K562 (cell line): ENCODE results near the gene KISS1R. TPM values are rescaled to one million over a fixed set of nuclear protein-coding genes. Genes with fewer than 3 reads are reported as not detected.

Source experiments
- BHLHE40 ChIP-seq: IDR thresholded peaks from 2 replicates; pipeline ENCODE4 v1.6.1; 2011; ENCODE audit warnings: low read length, improper control_type of control experiment
- HDAC6 ChIP-seq: IDR thresholded peaks from 2 replicates; pipeline ENCODE4 v1.6.1; 2012; ENCODE audit warnings: low read depth, mild to moderate bottlenecking, control low read depth, inconsistent platforms, low read length, moderate library complexity
- HMGN3 ChIP-seq: IDR thresholded peaks from 2 replicates; pipeline ENCODE4 v1.6.1; 2011; ENCODE audit warnings: borderline replicate concordance, low read depth, mild to moderate bottlenecking, mixed read lengths, low read length; ENCODE audit not compliant: insufficient read length; ENCODE audit errors: extremely low read depth
- MYC ChIP-seq, 2 experiments: fragments of 250-450 bp in 1 of 2; sonication (Bioruptor Pico) in 1 of 2; IDR thresholded peaks; 2 replicates each; pipeline versions ENCODE4 v1.5.1 to v1.6.1; 2012 to 2021; ENCODE audit warnings: low read depth in 2 of 2, borderline replicate concordance in 1 of 2, improper control_type of control experiment in 1 of 2, low read length in 1 of 2, mild to moderate bottlenecking in 1 of 2, moderate library complexity in 1 of 2
- RBFOX2 ChIP-seq: fragments of 200-400 bp; formaldehyde crosslinking; IDR thresholded peaks from 2 replicates; pipeline ENCODE4 v1.6.1; 2017; ENCODE audit warnings: low read depth, mild to moderate bottlenecking, low read length, moderate library complexity
- SMAD4 ChIP-seq: fragments of 250-450 bp; sonication (Bioruptor Pico); conservative IDR thresholded peaks from 2 replicates; pipeline ENCODE4 v1.8.0; 2021; ENCODE audit warnings: inconsistent platforms, mild to moderate bottlenecking, moderate library complexity
- SMARCA5 ChIP-seq: fragments of 450-650 bp; IDR thresholded peaks from 2 replicates; pipeline ENCODE4 v1.6.1; 2016
- ZNF277 ChIP-seq: fragments of 250-450 bp; sonication (Bioruptor Pico); IDR thresholded peaks from 2 replicates; pipeline ENCODE4 v1.8.0; 2022; ENCODE audit warnings: inconsistent platforms, mild to moderate bottlenecking, moderate library complexity, borderline replicate concordance
- polyA plus RNA-seq, 8 experiments: library from polyadenylated mRNA; depleted of rRNA in 4 of 8; stranded (reverse) in 5 of 8; unstranded in 3 of 8; fragments of >200 nt; fragmentation: Nextera tagmentation in 2 of 8; fragmentation: Illumina TruSeq in 1 of 8; extraction: Ambion mirVana in 2 of 8; extraction: Trizol in 1 of 8; gene quantifications; 2 replicates each; pipeline versions ENCODE4 v1.2.1 to v1.2.3, GENCODE V29; 2011 to 2014; ENCODE audit warnings: inconsistent platforms in 1 of 8, missing spikeins in 1 of 8
- total RNA-seq, 7 experiments: library from RNA; depleted of rRNA in 6 of 7; stranded (reverse); fragments of >200 nt in 6 of 7; fragmentation: Illumina TruSeq in 2 of 7; extraction: Trizol in 2 of 7; gene quantifications; 2 replicates each; pipeline versions ENCODE4 v1.2.1 to v1.2.3, GENCODE V29; 2011 to 2021; ENCODE audit warnings: low replicate concordance in 1 of 7
- TF ChIP-seq, protein P1 (sequence below): fragments of 450-650 bp; IDR thresholded peaks from 2 replicates; pipeline ENCODE4 v1.6.1; 2016; ENCODE audit warnings: mild to moderate bottlenecking, moderate library complexity
- TF ChIP-seq, protein P2 (sequence below): fragments of 450-650 bp; IDR thresholded peaks from 2 replicates; pipeline ENCODE4 v1.6.1; 2016; ENCODE audit warnings: mild to moderate bottlenecking

The KISS1R gene
- total and polyA plus RNA-seq, 9 of the 15 experiments (the other 6 are each of a cell fraction or from before 2014, with no cell fraction given): 0.37 to 39.4 (median 2.0) TPM

DNA sequence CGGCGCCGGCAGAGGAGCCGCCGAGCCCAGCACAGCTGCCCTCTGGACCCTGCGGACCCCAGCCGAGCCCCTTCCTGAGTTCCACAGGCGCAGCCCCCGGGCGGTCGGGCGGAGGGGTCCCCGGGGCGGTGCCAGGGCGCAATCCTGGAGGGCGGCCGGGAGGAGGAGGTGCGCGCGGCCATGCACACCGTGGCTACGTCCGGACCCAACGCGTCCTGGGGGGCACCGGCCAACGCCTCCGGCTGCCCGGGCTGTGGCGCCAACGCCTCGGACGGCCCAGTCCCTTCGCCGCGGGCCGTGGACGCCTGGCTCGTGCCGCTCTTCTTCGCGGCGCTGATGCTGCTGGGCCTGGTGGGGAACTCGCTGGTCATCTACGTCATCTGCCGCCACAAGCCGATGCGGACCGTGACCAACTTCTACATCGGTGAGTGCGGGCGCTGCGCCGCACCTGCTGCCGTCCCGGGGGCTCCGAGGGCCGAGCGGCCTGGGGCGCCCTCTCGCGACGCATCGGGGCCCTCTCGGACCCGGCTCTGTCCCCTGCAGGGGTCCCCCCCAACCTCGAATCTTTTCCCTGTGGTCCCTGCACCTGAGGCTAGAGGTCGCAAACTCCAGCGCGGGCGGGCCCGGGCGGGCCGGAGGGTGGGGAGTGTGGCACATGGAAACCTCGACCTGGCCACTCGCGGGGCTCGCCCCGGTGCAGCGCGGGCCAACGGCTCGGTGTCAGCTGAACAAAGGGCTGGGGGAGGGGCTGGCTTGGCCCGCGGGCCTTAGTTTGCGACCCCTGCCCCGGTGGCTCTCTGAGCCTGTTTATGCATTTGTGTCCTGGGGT lies at the start of gene KISS1R (continued):
- TF ChIP-seq, protein P1, sequence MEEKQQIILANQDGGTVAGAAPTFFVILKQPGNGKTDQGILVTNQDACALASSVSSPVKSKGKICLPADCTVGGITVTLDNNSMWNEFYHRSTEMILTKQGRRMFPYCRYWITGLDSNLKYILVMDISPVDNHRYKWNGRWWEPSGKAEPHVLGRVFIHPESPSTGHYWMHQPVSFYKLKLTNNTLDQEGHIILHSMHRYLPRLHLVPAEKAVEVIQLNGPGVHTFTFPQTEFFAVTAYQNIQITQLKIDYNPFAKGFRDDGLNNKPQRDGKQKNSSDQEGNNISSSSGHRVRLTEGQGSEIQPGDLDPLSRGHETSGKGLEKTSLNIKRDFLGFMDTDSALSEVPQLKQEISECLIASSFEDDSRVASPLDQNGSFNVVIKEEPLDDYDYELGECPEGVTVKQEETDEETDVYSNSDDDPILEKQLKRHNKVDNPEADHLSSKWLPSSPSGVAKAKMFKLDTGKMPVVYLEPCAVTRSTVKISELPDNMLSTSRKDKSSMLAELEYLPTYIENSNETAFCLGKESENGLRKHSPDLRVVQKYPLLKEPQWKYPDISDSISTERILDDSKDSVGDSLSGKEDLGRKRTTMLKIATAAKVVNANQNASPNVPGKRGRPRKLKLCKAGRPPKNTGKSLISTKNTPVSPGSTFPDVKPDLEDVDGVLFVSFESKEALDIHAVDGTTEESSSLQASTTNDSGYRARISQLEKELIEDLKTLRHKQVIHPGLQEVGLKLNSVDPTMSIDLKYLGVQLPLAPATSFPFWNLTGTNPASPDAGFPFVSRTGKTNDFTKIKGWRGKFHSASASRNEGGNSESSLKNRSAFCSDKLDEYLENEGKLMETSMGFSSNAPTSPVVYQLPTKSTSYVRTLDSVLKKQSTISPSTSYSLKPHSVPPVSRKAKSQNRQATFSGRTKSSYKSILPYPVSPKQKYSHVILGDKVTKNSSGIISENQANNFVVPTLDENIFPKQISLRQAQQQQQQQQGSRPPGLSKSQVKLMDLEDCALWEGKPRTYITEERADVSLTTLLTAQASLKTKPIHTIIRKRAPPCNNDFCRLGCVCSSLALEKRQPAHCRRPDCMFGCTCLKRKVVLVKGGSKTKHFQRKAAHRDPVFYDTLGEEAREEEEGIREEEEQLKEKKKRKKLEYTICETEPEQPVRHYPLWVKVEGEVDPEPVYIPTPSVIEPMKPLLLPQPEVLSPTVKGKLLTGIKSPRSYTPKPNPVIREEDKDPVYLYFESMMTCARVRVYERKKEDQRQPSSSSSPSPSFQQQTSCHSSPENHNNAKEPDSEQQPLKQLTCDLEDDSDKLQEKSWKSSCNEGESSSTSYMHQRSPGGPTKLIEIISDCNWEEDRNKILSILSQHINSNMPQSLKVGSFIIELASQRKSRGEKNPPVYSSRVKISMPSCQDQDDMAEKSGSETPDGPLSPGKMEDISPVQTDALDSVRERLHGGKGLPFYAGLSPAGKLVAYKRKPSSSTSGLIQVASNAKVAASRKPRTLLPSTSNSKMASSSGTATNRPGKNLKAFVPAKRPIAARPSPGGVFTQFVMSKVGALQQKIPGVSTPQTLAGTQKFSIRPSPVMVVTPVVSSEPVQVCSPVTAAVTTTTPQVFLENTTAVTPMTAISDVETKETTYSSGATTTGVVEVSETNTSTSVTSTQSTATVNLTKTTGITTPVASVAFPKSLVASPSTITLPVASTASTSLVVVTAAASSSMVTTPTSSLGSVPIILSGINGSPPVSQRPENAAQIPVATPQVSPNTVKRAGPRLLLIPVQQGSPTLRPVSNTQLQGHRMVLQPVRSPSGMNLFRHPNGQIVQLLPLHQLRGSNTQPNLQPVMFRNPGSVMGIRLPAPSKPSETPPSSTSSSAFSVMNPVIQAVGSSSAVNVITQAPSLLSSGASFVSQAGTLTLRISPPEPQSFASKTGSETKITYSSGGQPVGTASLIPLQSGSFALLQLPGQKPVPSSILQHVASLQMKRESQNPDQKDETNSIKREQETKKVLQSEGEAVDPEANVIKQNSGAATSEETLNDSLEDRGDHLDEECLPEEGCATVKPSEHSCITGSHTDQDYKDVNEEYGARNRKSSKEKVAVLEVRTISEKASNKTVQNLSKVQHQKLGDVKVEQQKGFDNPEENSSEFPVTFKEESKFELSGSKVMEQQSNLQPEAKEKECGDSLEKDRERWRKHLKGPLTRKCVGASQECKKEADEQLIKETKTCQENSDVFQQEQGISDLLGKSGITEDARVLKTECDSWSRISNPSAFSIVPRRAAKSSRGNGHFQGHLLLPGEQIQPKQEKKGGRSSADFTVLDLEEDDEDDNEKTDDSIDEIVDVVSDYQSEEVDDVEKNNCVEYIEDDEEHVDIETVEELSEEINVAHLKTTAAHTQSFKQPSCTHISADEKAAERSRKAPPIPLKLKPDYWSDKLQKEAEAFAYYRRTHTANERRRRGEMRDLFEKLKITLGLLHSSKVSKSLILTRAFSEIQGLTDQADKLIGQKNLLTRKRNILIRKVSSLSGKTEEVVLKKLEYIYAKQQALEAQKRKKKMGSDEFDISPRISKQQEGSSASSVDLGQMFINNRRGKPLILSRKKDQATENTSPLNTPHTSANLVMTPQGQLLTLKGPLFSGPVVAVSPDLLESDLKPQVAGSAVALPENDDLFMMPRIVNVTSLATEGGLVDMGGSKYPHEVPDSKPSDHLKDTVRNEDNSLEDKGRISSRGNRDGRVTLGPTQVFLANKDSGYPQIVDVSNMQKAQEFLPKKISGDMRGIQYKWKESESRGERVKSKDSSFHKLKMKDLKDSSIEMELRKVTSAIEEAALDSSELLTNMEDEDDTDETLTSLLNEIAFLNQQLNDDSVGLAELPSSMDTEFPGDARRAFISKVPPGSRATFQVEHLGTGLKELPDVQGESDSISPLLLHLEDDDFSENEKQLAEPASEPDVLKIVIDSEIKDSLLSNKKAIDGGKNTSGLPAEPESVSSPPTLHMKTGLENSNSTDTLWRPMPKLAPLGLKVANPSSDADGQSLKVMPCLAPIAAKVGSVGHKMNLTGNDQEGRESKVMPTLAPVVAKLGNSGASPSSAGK: peak; percentile 81
- TF ChIP-seq HDAC6 (no peak), BHLHE40 (peak; percentile 92), MYC (IDR thresholded peaks at IDR 0.05; ENCODE audit: low read depth, low read length) (peak; percentile 81), MYC (CRISPR knock-in tag; IDR thresholded peaks at IDR 0.05; ENCODE audit: borderline replicate concordance, low read depth) (no peak), RBFOX2 (peak; percentile 82), SMAD4 (CRISPR knock-in tag) (peak; percentile 83), HMGN3 (peak; percentile 78), ZNF277 (CRISPR knock-in tag) (no peak), SMARCA5 (peak; percentile 87)
- TF ChIP-seq, protein P2, sequence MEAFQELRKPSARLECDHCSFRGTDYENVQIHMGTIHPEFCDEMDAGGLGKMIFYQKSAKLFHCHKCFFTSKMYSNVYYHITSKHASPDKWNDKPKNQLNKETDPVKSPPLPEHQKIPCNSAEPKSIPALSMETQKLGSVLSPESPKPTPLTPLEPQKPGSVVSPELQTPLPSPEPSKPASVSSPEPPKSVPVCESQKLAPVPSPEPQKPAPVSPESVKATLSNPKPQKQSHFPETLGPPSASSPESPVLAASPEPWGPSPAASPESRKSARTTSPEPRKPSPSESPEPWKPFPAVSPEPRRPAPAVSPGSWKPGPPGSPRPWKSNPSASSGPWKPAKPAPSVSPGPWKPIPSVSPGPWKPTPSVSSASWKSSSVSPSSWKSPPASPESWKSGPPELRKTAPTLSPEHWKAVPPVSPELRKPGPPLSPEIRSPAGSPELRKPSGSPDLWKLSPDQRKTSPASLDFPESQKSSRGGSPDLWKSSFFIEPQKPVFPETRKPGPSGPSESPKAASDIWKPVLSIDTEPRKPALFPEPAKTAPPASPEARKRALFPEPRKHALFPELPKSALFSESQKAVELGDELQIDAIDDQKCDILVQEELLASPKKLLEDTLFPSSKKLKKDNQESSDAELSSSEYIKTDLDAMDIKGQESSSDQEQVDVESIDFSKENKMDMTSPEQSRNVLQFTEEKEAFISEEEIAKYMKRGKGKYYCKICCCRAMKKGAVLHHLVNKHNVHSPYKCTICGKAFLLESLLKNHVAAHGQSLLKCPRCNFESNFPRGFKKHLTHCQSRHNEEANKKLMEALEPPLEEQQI: no peak
